CD4-positive, CD25-positive, alpha-beta regulatory T cell (primary cell): ENCODE results near the gene ITPRIPL2. TPM values are rescaled to one million over a fixed set of nuclear protein-coding genes. Genes with fewer than 3 reads are reported as not detected.

Source experiments
- ATAC-seq, 2 donors: fragments of 150-1000 bp; cut with Tn5 transposase; one replicate each; pipeline ENCODE4 v1.10.0; 2021; ENCODE audit warnings: low read depth in 2 of 2, moderate number of reproducible peaks in 2 of 2, moderate library complexity in 1 of 2
- DNase-seq, 3 donors: peaks; one replicate each; pipeline versions ENCODE4 v3.0.0 to v3.0.0-alpha.2; 2012 to 2022; ENCODE audit warnings: mixed read lengths in 1 of 3
- H3K27ac ChIP-seq: one replicate; pipeline ENCODE4 v1.7.0; 2013; ENCODE audit warnings: mild to moderate bottlenecking, low read length; ENCODE audit not compliant: insufficient read depth, poor library complexity, severe bottlenecking
- H3K27me3 ChIP-seq: one replicate; pipeline ENCODE4 v1.7.0; 2013; ENCODE audit warnings: low read length; ENCODE audit not compliant: control insufficient read depth, insufficient read depth
- H3K36me3 ChIP-seq: one replicate; pipeline ENCODE4 v1.7.0; 2013; ENCODE audit warnings: mild to moderate bottlenecking, low read length, moderate library complexity; ENCODE audit not compliant: control insufficient read depth, insufficient read depth
- H3K4me1 ChIP-seq: 2 replicates; pipeline ENCODE4 v1.7.0; 2013; ENCODE audit warnings: mild to moderate bottlenecking, low read length; ENCODE audit not compliant: insufficient read depth, control insufficient read depth, poor library complexity, severe bottlenecking
- H3K4me3 ChIP-seq: one replicate; pipeline ENCODE4 v1.7.0; 2013; ENCODE audit warnings: low read depth, mild to moderate bottlenecking, low read length, moderate library complexity
- H3K9me3 ChIP-seq, 2 experiments: 1 replicate in 1 of 2; 2 replicates in 1 of 2; pipeline ENCODE4 v1.7.0; 2013; ENCODE audit warnings: low read length in 2 of 2, mild to moderate bottlenecking in 1 of 2, moderate library complexity in 1 of 2; ENCODE audit not compliant: control insufficient read depth in 2 of 2
- H3K27ac Mint-ChIP-seq, 3 donors: one replicate each; pipeline ENCODE4 v1.8.0; 2020 to 2022; ENCODE audit warnings: mild to moderate bottlenecking in 3 of 3, mixed read lengths in 3 of 3, moderate library complexity in 2 of 3
- H3K27me3 Mint-ChIP-seq: one replicate; pipeline ENCODE4 v1.8.0; 2022; ENCODE audit warnings: mild to moderate bottlenecking, mixed read lengths
- H3K36me3 Mint-ChIP-seq: one replicate; pipeline ENCODE4 v1.8.0; 2020; ENCODE audit warnings: mixed read lengths
- H3K4me1 Mint-ChIP-seq, 4 donors: one replicate each; pipeline ENCODE4 v1.8.0; 2020 to 2022; ENCODE audit warnings: mixed read lengths in 4 of 4, mild to moderate bottlenecking in 1 of 4
- H3K4me3 Mint-ChIP-seq, 4 donors: one replicate each; pipeline ENCODE4 v1.8.0; 2020 to 2022; ENCODE audit warnings: mild to moderate bottlenecking in 4 of 4, mixed read lengths in 4 of 4, moderate library complexity in 3 of 4
- H3K9me3 Mint-ChIP-seq, 7 donors: one replicate each; pipeline ENCODE4 v1.8.0; 2020 to 2022; ENCODE audit warnings: mixed read lengths in 7 of 7, mild to moderate bottlenecking in 3 of 7, moderate library complexity in 2 of 7
- polyA plus RNA-seq, 4 donors: library from polyadenylated mRNA; unstranded; fragments of 300-500 nt; fragmentation: Illumina TruSeq; gene quantifications; one replicate each; pipeline ENCODE4 v1.2.3, GENCODE V29; 2021
- total RNA-seq: library from RNA; stranded (reverse); gene quantifications from one replicate; pipeline ENCODE4 v1.2.3, GENCODE V29; 2022

The ITPRIPL2 gene
- total and polyA plus RNA-seq, 5 donors from 2014 or later: 0.15 to 1.1 (median 0.19) TPM; not detected in 1

GRCh38 chr16:19142939-19143598 is 29.3 kb downstream of the ITPRIPL2 start:
- Mint-ChIP-seq H3K4me3 (no peak overlapping the region), H3K27ac (no peak overlapping the region), H3K4me1 (no peaks in the 10 kb centered on the region), H3K9me3 (peaks cover 0 to 4% (median 0%) of the 10 kb centered on the region in 7 donors), H3K36me3 (no peaks in the 10 kb centered on the region), H3K27me3 (peaks cover 10% of the 10 kb centered on the region)
- no peaks in the 10 kb centered on the region for H3K36me3 ChIP-seq
- no peak overlapping the region for H3K27ac ChIP-seq
- H3K9me3 ChIP-seq: peaks cover 0 to 1% of the 10 kb centered on the region in 2 experiments
- DNase-seq (no peak), ATAC-seq (no peak)
- H3K4me1 ChIP-seq: no peaks in the 10 kb centered on the region
- no peak overlapping the region for H3K4me3 ChIP-seq
- H3K27me3 ChIP-seq: peaks cover 2% of the 10 kb centered on the region

GRCh38 chr16:19143599-19143956 is 29.8 kb downstream of the ITPRIPL2 start:
- ATAC-seq: no peak

GRCh38 chr16:19145010-19145409 is 31.2 kb downstream of the ITPRIPL2 start:
- no peaks in the 10 kb centered on the region for H3K36me3 Mint-ChIP-seq

More at GRCh38 chr16:19143599-19143956, 29.8 kb downstream of the ITPRIPL2 start:
- H3K27me3 ChIP-seq: peaks cover 2% of the 10 kb centered on the region
- H3K4me3 Mint-ChIP-seq: no peak overlapping the region
- H3K4me1 Mint-ChIP-seq: no peaks in the 10 kb centered on the region
- H3K27me3 Mint-ChIP-seq: peaks cover 15% of the 10 kb centered on the region
- H3K9me3 Mint-ChIP-seq: peaks cover 0 to 4% (median 3%) of the 10 kb centered on the region in 7 donors
- no peak overlapping the region for H3K4me3 ChIP-seq
- no peak overlapping the region for H3K27ac ChIP-seq
- H3K36me3 ChIP-seq: no peaks in the 10 kb centered on the region
- H3K9me3 ChIP-seq: peaks cover 0 to 5% of the 10 kb centered on the region in 2 experiments
- H3K4me1 ChIP-seq: no peaks in the 10 kb centered on the region
- H3K27ac Mint-ChIP-seq: no peak overlapping the region
- no peak for DNase-seq
- no peaks in the 10 kb centered on the region for H3K36me3 Mint-ChIP-seq

DNA sequence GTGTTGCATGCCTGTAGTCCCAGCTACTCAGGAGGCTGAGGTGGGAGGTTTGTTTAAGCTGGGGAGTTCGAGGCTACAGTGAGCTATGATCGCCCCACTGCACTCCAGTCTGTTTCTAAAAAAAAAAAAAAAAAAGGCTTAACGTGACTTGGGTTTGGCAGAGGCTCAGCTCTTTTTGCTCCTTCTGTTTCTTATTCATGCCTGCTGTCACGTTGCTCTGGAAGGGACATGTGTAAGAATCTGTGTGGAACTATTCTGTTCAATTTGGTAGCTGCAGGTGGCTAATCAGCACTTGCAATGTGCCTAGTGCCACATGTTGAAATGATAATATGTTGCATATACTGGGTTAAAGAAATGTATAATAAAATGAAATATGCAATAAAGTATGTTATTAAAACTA is 33.4 kb downstream of the ITPRIPL2 start:
- H3K27me3 Mint-ChIP-seq: peaks cover 9% of the 10 kb centered on the region
- H3K9me3 Mint-ChIP-seq: peaks cover 1 to 5% (median 3%) of the 10 kb centered on the region in 7 donors
- H3K36me3 ChIP-seq: no peaks in the 10 kb centered on the region
- H3K27ac Mint-ChIP-seq: no peak overlapping the region
- ATAC-seq (no peak), DNase-seq (no peak)
- H3K9me3 ChIP-seq: peaks cover 0 to 5% of the 10 kb centered on the region in 2 experiments
- no peak overlapping the region for H3K4me3 ChIP-seq
- peaks cover 2% of the 10 kb centered on the region for H3K27me3 ChIP-seq
- no peak overlapping the region for H3K4me3 Mint-ChIP-seq
- no peaks in the 10 kb centered on the region for H3K4me1 ChIP-seq
- no peaks in the 10 kb centered on the region for H3K36me3 Mint-ChIP-seq
- H3K4me1 Mint-ChIP-seq: no peaks in the 10 kb centered on the region
- no peak overlapping the region for H3K27ac ChIP-seq

More at GRCh38 chr16:19145010-19145409, 31.2 kb downstream of the ITPRIPL2 start:
- no peak for DNase-seq
- Histone ChIP-seq H3K27me3 (peaks cover 2% of the 10 kb centered on the region), H3K27ac (no peak overlapping the region), H3K4me1 (no peaks in the 10 kb centered on the region), H3K36me3 (no peaks in the 10 kb centered on the region), H3K4me3 (no peak overlapping the region), H3K9me3 (peaks cover 0 to 5% of the 10 kb centered on the region in 2 experiments)
- Mint-ChIP-seq H3K27ac (no peak overlapping the region), H3K9me3 (peaks cover under 1 to 5% (median 3%) of the 10 kb centered on the region in 7 donors), H3K4me1 (no peaks in the 10 kb centered on the region), H3K27me3 (peaks cover 14% of the 10 kb centered on the region), H3K4me3 (no peak overlapping the region)
- ATAC-seq: no peak

- Histone ChIP-seq H3K4me3 (no peak overlapping the region), H3K36me3 (no peaks in the 10 kb centered on the region), H3K27ac (no peak overlapping the region), H3K27me3 (peaks cover 2% of the 10 kb centered on the region), H3K9me3 (peaks cover 0 to 5% of the 10 kb centered on the region in 2 experiments), H3K4me1 (no peaks in the 10 kb centered on the region)
- no peak for DNase-seq
- ATAC-seq: no peak
- no peak overlapping the region for H3K4me3 Mint-ChIP-seq
- peaks cover 9% of the 10 kb centered on the region for H3K27me3 Mint-ChIP-seq
- no peak overlapping the region for H3K27ac Mint-ChIP-seq
- no peaks in the 10 kb centered on the region for H3K4me1 Mint-ChIP-seq
- no peaks in the 10 kb centered on the region for H3K36me3 Mint-ChIP-seq
- peaks cover 1 to 5% (median 3%) of the 10 kb centered on the region in 7 donors for H3K9me3 Mint-ChIP-seq
Observed at GRCh38 chr16:19147627-19148026, 33.9 kb downstream of the ITPRIPL2 start.

DNA sequence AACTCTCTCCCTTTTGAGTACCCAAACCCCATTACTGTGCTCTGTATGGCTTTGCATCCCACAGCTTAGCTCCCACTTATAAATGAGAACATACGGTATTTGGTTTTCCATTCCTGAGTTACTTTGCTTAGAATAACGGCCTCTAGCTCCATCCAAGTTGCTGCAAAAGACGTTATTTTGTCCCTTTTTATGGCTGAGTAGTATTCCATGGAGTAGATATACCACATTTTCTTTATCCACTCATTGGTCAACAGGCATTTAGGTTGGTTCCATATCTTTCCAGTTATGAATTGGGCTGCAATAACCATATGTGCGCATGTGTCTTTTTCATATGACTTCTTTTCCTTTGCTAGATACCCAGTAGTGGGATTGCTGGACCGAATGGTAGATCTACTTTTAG is 34.4 kb downstream of the ITPRIPL2 start:
- Mint-ChIP-seq H3K4me1 (no peaks in the 10 kb centered on the region), H3K4me3 (no peak overlapping the region), H3K36me3 (no peaks in the 10 kb centered on the region), H3K27ac (no peak overlapping the region), H3K9me3 (peaks cover 1 to 5% (median 3%) of the 10 kb centered on the region in 7 donors), H3K27me3 (peaks cover 11% of the 10 kb centered on the region)
- H3K36me3 ChIP-seq: no peaks in the 10 kb centered on the region
- H3K9me3 ChIP-seq: peaks cover 0 to 5% of the 10 kb centered on the region in 2 experiments
- peaks cover 2% of the 10 kb centered on the region for H3K27me3 ChIP-seq
- H3K27ac ChIP-seq: no peak overlapping the region
- ATAC-seq (no peak), DNase-seq (no peak)
- no peaks in the 10 kb centered on the region for H3K4me1 ChIP-seq
- H3K4me3 ChIP-seq: no peak overlapping the region

DNA sequence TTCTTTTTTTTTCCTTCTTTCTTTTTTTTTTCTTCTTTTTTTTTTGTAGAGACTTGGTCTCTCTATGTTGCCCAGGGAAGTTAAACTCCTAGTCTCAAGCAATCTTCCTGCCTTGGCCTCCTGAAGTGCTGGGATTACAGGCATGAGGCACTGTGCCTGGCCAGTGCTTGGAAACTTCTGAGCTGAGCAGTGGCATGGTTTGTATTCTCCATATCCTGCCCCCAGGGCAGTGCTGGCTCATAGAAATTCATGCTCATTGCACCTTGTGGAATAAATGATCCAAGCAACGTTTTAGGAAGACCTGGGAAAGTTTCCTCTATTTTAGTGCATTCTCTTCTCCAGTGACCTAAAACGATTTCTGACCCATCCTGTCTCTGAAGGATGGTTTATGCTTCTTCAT is 37.5 kb downstream of the ITPRIPL2 start:
- Histone ChIP-seq H3K4me1 (no peaks in the 10 kb centered on the region), H3K27ac (no peak overlapping the region), H3K4me3 (no peak overlapping the region), H3K36me3 (no peaks in the 10 kb centered on the region), H3K27me3 (no peaks in the 10 kb centered on the region), H3K9me3 (peaks cover 3 to 5% of the 10 kb centered on the region in 2 experiments)
- Mint-ChIP-seq H3K4me3 (no peak overlapping the region), H3K4me1 (no peaks in the 10 kb centered on the region), H3K27ac (no peak overlapping the region), H3K9me3 (peaks cover 2 to 9% (median 4%) of the 10 kb centered on the region in 7 donors), H3K27me3 (peaks cover 16% of the 10 kb centered on the region), H3K36me3 (no peaks in the 10 kb centered on the region)
- no peak for ATAC-seq
- DNase-seq: no peak

- Histone ChIP-seq H3K4me3 (no peak overlapping the region), H3K9me3 (peaks cover 3 to 5% of the 10 kb centered on the region in 2 experiments), H3K27me3 (no peaks in the 10 kb centered on the region), H3K36me3 (no peaks in the 10 kb centered on the region), H3K4me1 (no peaks in the 10 kb centered on the region), H3K27ac (no peak overlapping the region)
- peaks cover 0 to 9% (median 4%) of the 10 kb centered on the region in 7 donors for H3K9me3 Mint-ChIP-seq
- peaks cover 21% of the 10 kb centered on the region for H3K27me3 Mint-ChIP-seq
- no peak overlapping the region for H3K4me3 Mint-ChIP-seq
- ATAC-seq (no peak), DNase-seq (no peak)
- H3K36me3 Mint-ChIP-seq: no peaks in the 10 kb centered on the region
- no peak overlapping the region for H3K27ac Mint-ChIP-seq
- no peaks in the 10 kb centered on the region for H3K4me1 Mint-ChIP-seq
Observed at GRCh38 chr16:19152042-19152441, 38.3 kb downstream of the ITPRIPL2 start.
